H1 (cell line): Measurements from ENCODE around the gene ZBTB20. TPM values are rescaled to one million over a fixed set of nuclear protein-coding genes. Genes with fewer than 3 reads are reported as not detected.

Experiments
- CTCF ChIA-PET: fragments of 300-600 bp; sonication (Branson Sonifier 250); formaldehyde crosslinking; loops from one replicate; lab custom pipeline; 2021; ENCODE audit not compliant: partially characterized antibody; lab: Charles Lee
- POLR2A ChIA-PET: fragments of 300-600 bp; sonication (Branson Sonifier 250); formaldehyde crosslinking; loops from one replicate; lab custom pipeline; 2021; ENCODE audit warnings: inconsistent platforms; ENCODE audit not compliant: partially characterized antibody; lab: Charles Lee
- DNase-seq, 2 experiments: peaks; one replicate each; pipeline versions ENCODE4 v3.0.0 to v3.0.0-alpha.2; 2010 to 2022; ENCODE audit warnings: low spot score in 2 of 2, low read depth in 1 of 2, mixed read lengths in 1 of 2
- FAIRE-seq: peaks from 2 replicates; lab custom pipeline; 2011; peaks lifted over from hg19 to GRCh38; lab: Jason Lieb, UNC
- H2AFZ ChIP-seq: 2 replicates; pipeline ENCODE4 v1.8.1; 2012; ENCODE audit warnings: low read length, inconsistent platforms
- H2AK5ac ChIP-seq: 2 replicates; pipeline ENCODE4 v1.6.1; 2013; ENCODE audit warnings: low read depth, low read length
- H2BK120ac ChIP-seq: replicated peaks from 2 replicates; pipeline ENCODE3; 2013; ENCODE audit warnings: low read depth, low read length, inconsistent platforms
- H2BK12ac ChIP-seq: 2 replicates; pipeline ENCODE4 v1.6.1; 2013; ENCODE audit warnings: low read depth, low read length
- H2BK15ac ChIP-seq: 2 replicates; pipeline ENCODE4 v1.6.1; 2013; ENCODE audit warnings: low read length
- H2BK20ac ChIP-seq: 2 replicates; pipeline ENCODE4 v1.6.1; 2013; ENCODE audit warnings: low read length
- H2BK5ac ChIP-seq: 2 replicates; pipeline ENCODE4 v1.6.1; 2013; ENCODE audit warnings: low read depth, low read length
- H3K14ac ChIP-seq: 2 replicates; pipeline ENCODE4 v1.6.1; 2013; ENCODE audit warnings: inconsistent platforms; ENCODE audit not compliant: insufficient read length
- H3K18ac ChIP-seq: 2 replicates; pipeline ENCODE4 v1.6.1; 2013; ENCODE audit warnings: low read length; ENCODE audit errors: extremely low read depth
- H3K23ac ChIP-seq: 2 replicates; pipeline ENCODE4 v1.6.1; 2013; ENCODE audit warnings: inconsistent platforms; ENCODE audit not compliant: insufficient read length
- H3K23me2 ChIP-seq: 2 replicates; pipeline ENCODE4 v1.6.1; 2013; ENCODE audit warnings: low read depth, low read length
- H3K27ac ChIP-seq: 2 replicates; pipeline ENCODE4 v1.6.1; 2011; ENCODE audit warnings: low read depth, low read length, inconsistent platforms
- H3K27me3 ChIP-seq, 4 experiments: replicated peaks in 1 of 4; 1 replicate in 1 of 4; 2 replicates in 3 of 4; pipeline versions ENCODE4 v1.6.1 to v1.8.1; 2011 to 2013; ENCODE audit warnings: low read length in 3 of 4, mild to moderate bottlenecking in 3 of 4, inconsistent platforms in 2 of 4, mixed read lengths in 2 of 4, moderate library complexity in 1 of 4; ENCODE audit not compliant: control insufficient read depth in 3 of 4, insufficient read depth in 3 of 4; ENCODE audit errors: extremely low read depth in 1 of 4
- H3K36me3 ChIP-seq, 4 experiments: 2 replicates each; pipeline versions ENCODE4 v1.6.1 to v1.8.1; 2011 to 2013; ENCODE audit warnings: mild to moderate bottlenecking in 4 of 4, low read length in 3 of 4, moderate library complexity in 2 of 4, control low read depth in 1 of 4, inconsistent platforms in 1 of 4; ENCODE audit not compliant: insufficient read depth in 4 of 4, control insufficient read depth in 2 of 4
- H3K4ac ChIP-seq: replicated peaks from 2 replicates; pipeline ENCODE3; 2013; ENCODE audit warnings: low read length, low read depth, mixed read lengths, inconsistent platforms; ENCODE audit not compliant: insufficient read length
- H3K4me1 ChIP-seq, 4 experiments: replicated peaks in 1 of 4; 1 replicate in 1 of 4; 2 replicates in 3 of 4; pipeline versions ENCODE4 v1.6.1 to v1.8.1; 2011 to 2013; ENCODE audit warnings: low read length in 3 of 4, inconsistent platforms in 2 of 4, mixed read lengths in 1 of 4; ENCODE audit not compliant: insufficient read depth in 4 of 4, control insufficient read depth in 3 of 4
- H3K4me2 ChIP-seq, 2 experiments: 2 replicates each; pipeline versions ENCODE4 v1.6.1 to v1.8.1; 2011 to 2013; ENCODE audit warnings: low read depth in 2 of 2, low read length in 2 of 2, control low read depth in 1 of 2, inconsistent platforms in 1 of 2, mild to moderate bottlenecking in 1 of 2; ENCODE audit not compliant: insufficient read depth in 1 of 2
- H3K4me3 ChIP-seq, 4 experiments: fragments of 200-600, 300-600 bp in 1 of 4; sonication (generic), shearing (Covaris generic), sonication (Bioruptor Twin) in 1 of 4; 2 replicates each; pipeline versions ENCODE4 v1.5.1 to v1.8.1; 2011 to 2016; ENCODE audit warnings: low read length in 4 of 4, low read depth in 3 of 4, control low read depth in 2 of 4, inconsistent platforms in 2 of 4, mild to moderate bottlenecking in 2 of 4, mixed read lengths in 1 of 4, moderate library complexity in 1 of 4; ENCODE audit not compliant: insufficient read depth in 2 of 4; ENCODE audit errors: extremely low read depth in 1 of 4
- H3K56ac ChIP-seq: replicated peaks from 2 replicates; pipeline ENCODE3; 2013; ENCODE audit warnings: low read depth, mild to moderate bottlenecking, mixed read lengths, low read length, inconsistent platforms; ENCODE audit not compliant: insufficient read length
- H3K79me1 ChIP-seq: 2 replicates; pipeline ENCODE4 v1.6.1; 2013; ENCODE audit warnings: low read depth, low read length, control low read depth
- H3K79me2 ChIP-seq, 2 experiments: 2 replicates each; pipeline versions ENCODE4 v1.6.1 to v1.8.1; 2012 to 2013; ENCODE audit warnings: low read length in 2 of 2, mild to moderate bottlenecking in 2 of 2, inconsistent platforms in 1 of 2; ENCODE audit not compliant: insufficient read depth in 2 of 2, control insufficient read depth in 1 of 2
- H3K9ac ChIP-seq, 4 experiments: replicated peaks in 1 of 4; 1 replicate in 1 of 4; 2 replicates in 3 of 4; pipeline versions ENCODE4 v1.6.1 to v1.8.1; 2011 to 2013; ENCODE audit warnings: low read depth in 3 of 4, low read length in 3 of 4, control low read depth in 2 of 4, mild to moderate bottlenecking in 2 of 4, moderate library complexity in 2 of 4, inconsistent platforms in 1 of 4; ENCODE audit errors: extremely low read depth in 1 of 4
- H3K9me3 ChIP-seq, 2 experiments: 2 replicates each; pipeline versions ENCODE4 v1.6.1 to v1.8.1; 2012 to 2013; ENCODE audit warnings: mild to moderate bottlenecking in 2 of 2, moderate library complexity in 2 of 2, control low read depth in 1 of 2, inconsistent platforms in 1 of 2, low read depth in 1 of 2, low read length in 1 of 2, mixed read lengths in 1 of 2; ENCODE audit not compliant: insufficient read depth in 2 of 2
- H4K20me1 ChIP-seq, 2 experiments: replicated peaks in 1 of 2; 2 replicates each; pipeline versions ENCODE3 to v1.8.1; 2011 to 2013; ENCODE audit warnings: inconsistent platforms in 2 of 2, low read length in 2 of 2, mild to moderate bottlenecking in 1 of 2; ENCODE audit not compliant: insufficient read depth in 2 of 2, control insufficient read depth in 1 of 2
- H4K5ac ChIP-seq: 2 replicates; pipeline ENCODE4 v1.6.1; 2013; ENCODE audit warnings: low read length, low read depth, mixed read lengths, inconsistent platforms; ENCODE audit not compliant: insufficient read length
- H4K8ac ChIP-seq: 2 replicates; pipeline ENCODE4 v1.8.0; 2013; ENCODE audit warnings: mild to moderate bottlenecking, moderate library complexity, low read length, inconsistent platforms; ENCODE audit not compliant: insufficient read depth; ENCODE audit errors: extremely low read depth
- H4K91ac ChIP-seq: replicated peaks from 2 replicates; pipeline ENCODE3; 2013; ENCODE audit warnings: low read length, mixed read lengths, inconsistent platforms; ENCODE audit not compliant: insufficient read length
- ASH2L ChIP-seq: fragments of 200-600, 300-600 bp; sonication (generic); IDR thresholded peaks from one replicate; pipeline ENCODE4 v1.7.1; 2017; ENCODE audit warnings: low read length
- KDM1A ChIP-seq: fragments of 200-600, 300-600 bp; sonication (generic); IDR thresholded peaks from 2 replicates; pipeline ENCODE4 v1.7.1; 2016; ENCODE audit warnings: mild to moderate bottlenecking, low read length, borderline replicate concordance
- POLR2AphosphoS5 ChIP-seq: IDR thresholded peaks from 2 replicates; pipeline ENCODE4 v1.6.1; 2011; ENCODE audit warnings: low read depth, low read length
- RBBP5 ChIP-seq: IDR thresholded peaks from 2 replicates; pipeline ENCODE4 v1.7.1; 2012; ENCODE audit warnings: low read depth, mild to moderate bottlenecking, inconsistent platforms, low read length, moderate library complexity, borderline replicate concordance
- TAF1 ChIP-seq: IDR thresholded peaks from 2 replicates; pipeline ENCODE4 v1.6.1; 2011; ENCODE audit warnings: mild to moderate bottlenecking, low read depth, low read length
- WGBS, 2 experiments: shearing (Covaris generic) in 1 of 2; methylation state at CpG; one replicate each; pipeline versions ENCODE4 v1.1.6 to v1.1.7; 2013 to 2015; ENCODE audit warnings: low lambda C conversion rate in 2 of 2, mixed read lengths in 2 of 2, inconsistent platforms in 1 of 2, low coverage in 1 of 2, missing lambda C conversion rate in 1 of 2; ENCODE audit not compliant: insufficient replicate concordance in 2 of 2, insufficient coverage in 1 of 2, insufficient read length in 1 of 2; ENCODE audit errors: extremely low coverage in 1 of 2, missing lambda C conversion rate in 1 of 2; 5-methylcytosine and 5-hydroxymethylcytosine counted together
- polyA plus RNA-seq, 7 experiments: library from polyadenylated mRNA; depleted of rRNA in 3 of 7; stranded (reverse) in 5 of 7; unstranded in 2 of 7; fragments of >200 nt in 5 of 7; fragments of 200-250 nt in 2 of 7; gene quantifications; 1 replicate in 5 of 7; 2 replicates in 1 of 7; 4 replicates in 1 of 7; pipeline versions ENCODE4 v1.2.1 to v1.2.3, GENCODE V29; 2011 to 2013; ENCODE audit warnings: missing spikeins in 2 of 7, mixed read lengths in 2 of 7
- total RNA-seq: library from RNA; stranded (reverse); fragmentation: NEBNext Ultra II Directional; extraction: Animal tissue kit (Norgen Biotek cat#: 25700); gene quantifications from 2 replicates; pipeline ENCODE4 v1.2.1, GENCODE V29; 2021

ZBTB20 gene
- total and polyA plus RNA-seq, 2 of the 8 experiments (the other 6 are each of a cell fraction or from before 2014, with no cell fraction given), result 0.35 to 1.3 TPM

DNA sequence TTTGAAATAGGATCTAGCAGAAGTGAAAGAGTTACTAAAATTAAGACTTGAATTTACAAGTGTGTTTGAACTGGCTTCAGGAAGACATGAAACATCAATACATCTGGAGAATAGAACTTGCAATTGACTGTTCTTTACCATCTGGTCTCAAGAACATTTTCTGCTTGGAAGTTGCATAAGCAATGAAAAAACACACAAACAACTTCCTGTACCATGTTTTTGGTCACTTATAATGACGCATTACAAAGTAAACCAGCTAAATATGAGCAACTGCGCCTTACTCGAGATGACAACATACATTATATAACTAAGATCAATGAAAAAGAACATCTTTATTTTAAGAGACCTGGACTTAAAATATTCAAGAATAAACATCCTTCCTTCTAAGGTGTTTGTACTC lies 740.8 kb downstream of the ZBTB20 start:
- Histone ChIP-seq H3K23ac (no peak overlapping the region), H4K5ac (no peak overlapping the region), H3K4ac (no peak overlapping the region), H4K91ac (no peak overlapping the region), H4K20me1 (no peaks in the 10 kb centered on the region), H2BK120ac (no peak overlapping the region), H3K36me3 (no peaks in the 10 kb centered on the region), H3K18ac (no peak overlapping the region), H3K9me3 (no peaks in the 10 kb centered on the region), H2AFZ (no peak overlapping the region), H3K9ac (no peak overlapping the region), H3K4me2 (no peak overlapping the region), H3K4me1 (peaks cover 1 to 20% (median 9%) of the 10 kb centered on the region in 4 experiments; a peak in 5 of 7 replicates), H2BK12ac (no peak overlapping the region), H2BK20ac (no peak overlapping the region), H3K14ac (no peak overlapping the region), H2BK5ac (no peak overlapping the region), H2BK15ac (no peak overlapping the region), H3K4me3 (no peak overlapping the region), H2AK5ac (no peak overlapping the region), H3K56ac (no peak overlapping the region), H3K23me2 (no peaks in the 10 kb centered on the region), H4K8ac (no peak overlapping the region), H3K79me2 (no peaks in the 10 kb centered on the region), H3K27ac (no peak overlapping the region), H3K79me1 (no peaks in the 10 kb centered on the region), H3K27me3 (no peaks in the 10 kb centered on the region)
- ChIA-PET CTCF (interaction anchor here (0.9 kb wide), 1 partner anchor 11 kb away, joined by 4 read pairs; no protein-coding TSS in a partner anchor), POLR2A (no interaction called here)
- no peak for DNase-seq
- no peak for FAIRE-seq
- 90% methylated on average over 3 of the region's 3 CpGs; no CpG with 5 or more reads in 1 of the 2 experiments for WGBS, 2 experiments
- TF ChIP-seq RBBP5 (no peak), POLR2AphosphoS5 (no peak), TAF1 (no peak), KDM1A (no peak), ASH2L (no peak)
